Immature natural killer cell (primary cell): ENCODE results near the gene ADGRD2. TPM values are rescaled to one million over a fixed set of nuclear protein-coding genes. Genes with fewer than 3 reads are reported as not detected.

Experiments
- DNase-seq, 3 donors: peaks; one replicate each; pipeline ENCODE4 v3.0.0; 2022; ENCODE audit warnings: mixed read lengths in 1 of 3
- H3K27ac Mint-ChIP-seq, 6 donors: one replicate each; pipeline ENCODE4 v1.8.0; 2020; ENCODE audit warnings: mixed read lengths in 6 of 6, mild to moderate bottlenecking in 5 of 6, inconsistent platforms in 4 of 6, moderate library complexity in 3 of 6
- H3K27me3 Mint-ChIP-seq, 3 donors: one replicate each; pipeline ENCODE4 v1.8.0; 2020 to 2021; ENCODE audit warnings: low read depth in 3 of 3, mild to moderate bottlenecking in 3 of 3, mixed read lengths in 3 of 3, moderate library complexity in 3 of 3, inconsistent platforms in 1 of 3
- H3K36me3 Mint-ChIP-seq, 3 donors: one replicate each; pipeline ENCODE4 v1.8.0; 2020; ENCODE audit warnings: mixed read lengths in 3 of 3, inconsistent platforms in 2 of 3, mild to moderate bottlenecking in 2 of 3
- H3K4me1 Mint-ChIP-seq, 2 donors: one replicate each; pipeline ENCODE4 v1.8.0; 2020; ENCODE audit warnings: inconsistent platforms in 2 of 2, mild to moderate bottlenecking in 2 of 2, mixed read lengths in 2 of 2, moderate library complexity in 1 of 2
- H3K4me3 Mint-ChIP-seq, 5 donors: one replicate each; pipeline ENCODE4 v1.8.0; 2020; ENCODE audit warnings: mild to moderate bottlenecking in 5 of 5, mixed read lengths in 5 of 5, inconsistent platforms in 3 of 5, moderate library complexity in 3 of 5
- H3K9me3 Mint-ChIP-seq, 6 donors: one replicate each; pipeline ENCODE4 v1.8.0; 2020; ENCODE audit warnings: mild to moderate bottlenecking in 6 of 6, mixed read lengths in 6 of 6, inconsistent platforms in 4 of 6, moderate library complexity in 3 of 6
- polyA plus RNA-seq, 3 donors: library from polyadenylated mRNA; unstranded; fragments of 300-500 nt; fragmentation: Illumina TruSeq; gene quantifications; one replicate each; pipeline ENCODE4 v1.2.3, GENCODE V29; 2021

The ADGRD2 gene
- polyA plus RNA-seq, 3 donors from 2014 or later: not detected

GRCh38 chr9:124473310-124473709, 23.1 kb downstream of the ADGRD2 start:
- DNase-seq: no peak
- no peak overlapping the region for H3K4me3 Mint-ChIP-seq
- H3K9me3 Mint-ChIP-seq: no peaks in the 10 kb centered on the region
- H3K27me3 Mint-ChIP-seq: peaks cover 2 to 4% (median 4%) of the 10 kb centered on the region in 3 donors
- no peaks in the 10 kb centered on the region for H3K36me3 Mint-ChIP-seq
- no peaks in the 10 kb centered on the region for H3K4me1 Mint-ChIP-seq
- H3K27ac Mint-ChIP-seq: no peak overlapping the region

DNA sequence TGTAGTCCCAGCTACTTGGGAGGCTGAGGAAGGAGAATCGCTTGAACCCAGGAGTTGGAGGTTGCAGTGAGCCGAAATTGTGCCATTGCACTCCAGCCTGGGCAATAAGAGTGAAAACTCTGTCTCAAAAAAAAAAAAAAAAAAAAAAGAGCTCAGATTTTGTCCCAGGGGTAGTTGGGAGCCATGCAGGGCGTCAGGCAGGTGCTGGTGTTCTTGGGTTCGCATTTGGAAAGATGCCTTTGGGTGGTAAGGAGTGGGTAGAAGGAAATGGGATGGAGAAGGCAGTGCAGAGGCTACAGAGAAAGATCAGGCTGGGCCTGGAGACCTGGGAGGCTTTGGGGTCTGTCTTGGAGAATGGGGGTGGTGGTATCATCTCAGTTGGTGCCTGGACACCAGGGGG, 23.9 kb downstream of the ADGRD2 start:
- H3K4me3 Mint-ChIP-seq: no peak overlapping the region
- peaks cover 3 to 4% (median 4%) of the 10 kb centered on the region in 3 donors for H3K27me3 Mint-ChIP-seq
- DNase-seq: no peak
- H3K36me3 Mint-ChIP-seq: no peaks in the 10 kb centered on the region
- no peaks in the 10 kb centered on the region for H3K4me1 Mint-ChIP-seq
- no peaks in the 10 kb centered on the region for H3K9me3 Mint-ChIP-seq
- H3K27ac Mint-ChIP-seq: no peak overlapping the region

DNA sequence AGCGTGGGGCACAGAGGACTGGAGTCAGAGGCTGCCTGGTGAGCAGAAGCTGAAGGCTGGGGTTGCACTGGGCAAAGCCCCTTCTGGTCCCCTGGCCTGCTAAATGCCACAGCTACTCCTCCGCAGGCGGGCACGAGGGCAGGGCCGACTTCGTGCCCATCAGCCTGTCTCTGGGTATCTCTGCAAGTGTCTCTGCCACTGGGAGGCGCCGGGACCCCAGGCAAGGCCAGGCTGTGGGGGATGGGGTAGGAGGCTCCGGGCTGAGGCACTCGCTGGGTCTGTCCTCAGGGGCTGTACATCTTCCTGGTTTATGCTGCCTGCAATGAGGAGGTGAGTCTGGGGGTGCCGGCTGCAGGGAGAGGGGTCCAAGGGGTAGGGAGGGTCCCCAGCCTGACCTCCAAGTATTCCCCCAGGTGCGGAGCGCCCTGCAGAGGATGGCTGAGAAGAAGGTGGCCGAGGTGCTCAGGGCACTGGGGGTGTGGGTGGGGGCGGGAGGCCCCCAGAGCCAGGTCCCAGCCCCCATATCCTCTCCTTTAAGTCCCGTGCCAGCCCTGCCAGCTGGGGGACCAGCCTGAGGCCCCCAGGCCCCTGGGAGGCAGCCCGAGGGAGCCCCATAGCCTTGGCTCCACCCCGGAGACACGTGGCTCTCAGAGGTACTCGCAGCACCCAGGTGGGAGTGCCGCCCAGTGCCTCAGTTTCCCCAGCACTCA, 25.1 kb downstream of the ADGRD2 start:
- Mint-ChIP-seq H3K27me3 (peaks cover 3 to 9% (median 4%) of the 10 kb centered on the region in 3 donors), H3K9me3 (no peaks in the 10 kb centered on the region), H3K27ac (no peak overlapping the region), H3K4me1 (no peaks in the 10 kb centered on the region), H3K36me3 (no peaks in the 10 kb centered on the region), H3K4me3 (no peak overlapping the region)
- no peak for DNase-seq

DNA sequence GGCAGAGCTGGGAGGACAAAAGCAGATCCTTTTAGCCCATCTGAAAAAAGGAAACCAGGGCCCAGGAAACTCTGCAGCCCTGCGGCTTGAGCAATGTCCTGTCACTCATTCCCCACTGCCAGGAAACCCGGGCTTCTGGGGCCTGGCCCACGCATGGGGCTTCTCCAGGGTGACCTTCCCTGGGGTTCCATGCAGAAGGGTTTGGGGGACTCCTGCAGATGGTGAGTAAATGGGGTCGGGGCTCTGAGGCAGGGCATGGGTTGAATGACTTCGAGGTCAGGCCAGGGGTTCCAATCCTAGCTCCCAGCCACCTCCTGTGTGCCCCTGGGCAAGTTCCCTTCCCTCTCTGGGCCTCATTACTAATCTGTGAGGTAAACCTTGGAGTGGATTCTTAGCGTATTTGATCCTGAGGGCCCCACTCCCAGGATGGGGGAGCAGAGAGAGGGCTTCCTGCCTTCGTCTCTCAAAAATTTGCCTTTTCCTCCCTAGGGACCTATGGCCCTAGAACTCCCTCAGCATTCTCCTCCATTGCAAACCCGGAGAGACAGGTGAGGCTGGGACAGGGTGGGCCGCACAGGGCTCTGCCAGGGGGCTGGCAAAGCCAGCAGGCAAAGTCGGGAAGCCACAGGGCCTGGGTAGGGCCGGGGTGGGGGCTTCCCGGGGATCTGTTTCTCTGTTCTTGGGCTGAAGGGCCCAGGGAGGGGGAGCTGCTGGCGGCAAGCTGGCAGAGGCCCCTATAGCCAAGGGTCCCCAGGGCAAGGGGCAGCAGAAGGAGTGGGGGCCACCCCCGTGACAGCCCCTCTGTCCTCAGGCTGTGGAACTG, 25.8 kb downstream of the ADGRD2 start:
- Mint-ChIP-seq H3K36me3 (no peaks in the 10 kb centered on the region), H3K27ac (no peak overlapping the region), H3K9me3 (no peaks in the 10 kb centered on the region), H3K4me3 (no peak overlapping the region), H3K4me1 (no peaks in the 10 kb centered on the region), H3K27me3 (peaks cover 3 to 10% (median 4%) of the 10 kb centered on the region in 3 donors)
- no peak for DNase-seq

GRCh38 chr9:124477211-124477647, 27.0 kb downstream of the ADGRD2 start:
- H3K27me3 Mint-ChIP-seq: peaks cover 3 to 10% (median 4%) of the 10 kb centered on the region in 3 donors

DNA sequence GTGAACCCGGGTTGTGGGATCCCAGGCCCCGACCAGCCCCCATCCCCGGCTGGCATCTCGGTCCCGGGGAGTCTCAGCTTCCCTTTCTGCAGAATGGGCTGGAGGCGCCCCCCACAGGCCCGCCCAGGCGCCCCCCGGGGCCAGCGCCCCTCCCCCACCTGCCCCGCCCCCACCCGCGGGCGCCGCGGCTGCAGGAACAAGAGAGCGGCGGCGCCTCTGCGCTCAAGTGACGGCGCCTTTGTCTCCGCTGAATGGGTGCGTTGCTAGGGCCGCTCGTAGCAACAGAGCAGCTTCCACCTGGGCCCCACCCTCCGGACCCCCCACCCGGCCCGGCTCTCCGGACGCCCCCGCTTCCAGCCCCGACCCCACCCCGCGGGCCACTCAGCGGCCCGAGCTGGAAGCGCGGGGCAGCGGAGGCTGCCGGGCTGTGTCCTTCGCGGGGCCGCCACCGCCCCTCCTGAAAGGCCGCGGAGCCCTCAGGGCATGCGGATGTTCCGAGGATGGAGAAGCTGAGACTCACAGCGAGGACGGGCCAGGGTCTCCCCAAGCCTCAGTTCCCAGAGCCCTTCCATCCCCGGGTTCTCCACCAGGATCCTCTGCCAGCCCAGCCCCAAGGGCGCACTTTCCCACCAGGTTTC, 27.5 kb downstream of the ADGRD2 start:
- H3K4me3 Mint-ChIP-seq: no peak overlapping the region
- H3K4me1 Mint-ChIP-seq: no peaks in the 10 kb centered on the region
- peaks cover 3 to 10% (median 4%) of the 10 kb centered on the region in 3 donors for H3K27me3 Mint-ChIP-seq
- no peaks in the 10 kb centered on the region for H3K9me3 Mint-ChIP-seq
- no peaks in the 10 kb centered on the region for H3K36me3 Mint-ChIP-seq
- no peak for DNase-seq
- no peak overlapping the region for H3K27ac Mint-ChIP-seq

More at GRCh38 chr9:124477211-124477647, 27.0 kb downstream of the ADGRD2 start:
- Mint-ChIP-seq H3K27ac (no peak overlapping the region), H3K36me3 (no peaks in the 10 kb centered on the region), H3K4me3 (no peak overlapping the region), H3K9me3 (no peaks in the 10 kb centered on the region), H3K4me1 (no peaks in the 10 kb centered on the region)
- no peak for DNase-seq

DNA sequence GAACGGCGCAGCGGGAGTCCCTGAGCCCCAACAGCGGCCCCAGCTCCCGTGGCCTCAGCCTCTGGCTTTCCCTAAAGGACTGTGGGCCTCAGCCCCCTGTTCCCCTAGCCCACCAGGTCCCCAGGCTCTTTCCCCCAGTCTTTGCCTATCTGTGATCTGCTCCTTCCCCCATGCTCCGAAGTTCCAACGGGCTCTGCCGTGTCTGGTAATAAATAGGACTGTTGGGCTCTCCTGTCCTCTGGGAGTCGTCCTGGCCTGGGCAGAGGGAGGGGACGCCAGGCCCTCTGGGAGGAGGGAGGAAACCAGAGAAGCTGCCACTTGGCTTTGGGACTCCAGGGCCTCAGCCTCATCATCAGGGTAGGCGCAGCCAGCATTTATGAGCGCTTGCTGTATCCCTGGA, 28.1 kb downstream of the ADGRD2 start:
- no peaks in the 10 kb centered on the region for H3K36me3 Mint-ChIP-seq
- H3K4me1 Mint-ChIP-seq: no peaks in the 10 kb centered on the region
- DNase-seq: no peak
- H3K4me3 Mint-ChIP-seq: no peak overlapping the region
- H3K27me3 Mint-ChIP-seq: peaks cover 3 to 10% (median 4%) of the 10 kb centered on the region in 3 donors
- H3K9me3 Mint-ChIP-seq: no peaks in the 10 kb centered on the region
- H3K27ac Mint-ChIP-seq: no peak overlapping the region

DNA sequence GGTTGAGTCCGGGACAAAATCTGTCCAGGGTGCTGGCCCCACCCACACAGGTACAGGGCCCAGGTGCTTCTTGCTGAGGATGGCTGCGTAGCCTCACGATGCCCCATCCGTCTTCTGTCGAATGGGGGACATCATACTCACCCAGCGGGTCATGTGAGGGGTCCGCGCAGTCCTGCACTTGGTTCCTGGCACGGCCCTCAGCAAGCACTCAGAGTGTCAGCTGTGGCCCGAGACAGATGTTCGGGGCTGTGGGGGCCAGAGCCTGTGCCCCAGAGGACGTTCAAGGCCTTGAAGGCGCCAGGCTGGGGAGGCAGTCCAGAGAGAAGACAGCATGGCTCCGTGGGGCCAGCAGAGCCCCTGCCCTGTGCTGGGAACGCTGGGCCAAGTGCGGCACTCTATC, 29.1 kb downstream of the ADGRD2 start:
- H3K4me1 Mint-ChIP-seq: no peaks in the 10 kb centered on the region
- no peaks in the 10 kb centered on the region for H3K36me3 Mint-ChIP-seq
- H3K9me3 Mint-ChIP-seq: no peaks in the 10 kb centered on the region
- no peak for DNase-seq
- H3K27me3 Mint-ChIP-seq: peaks cover 2 to 12% (median 4%) of the 10 kb centered on the region in 3 donors
- no peak overlapping the region for H3K27ac Mint-ChIP-seq
- no peak overlapping the region for H3K4me3 Mint-ChIP-seq

DNA sequence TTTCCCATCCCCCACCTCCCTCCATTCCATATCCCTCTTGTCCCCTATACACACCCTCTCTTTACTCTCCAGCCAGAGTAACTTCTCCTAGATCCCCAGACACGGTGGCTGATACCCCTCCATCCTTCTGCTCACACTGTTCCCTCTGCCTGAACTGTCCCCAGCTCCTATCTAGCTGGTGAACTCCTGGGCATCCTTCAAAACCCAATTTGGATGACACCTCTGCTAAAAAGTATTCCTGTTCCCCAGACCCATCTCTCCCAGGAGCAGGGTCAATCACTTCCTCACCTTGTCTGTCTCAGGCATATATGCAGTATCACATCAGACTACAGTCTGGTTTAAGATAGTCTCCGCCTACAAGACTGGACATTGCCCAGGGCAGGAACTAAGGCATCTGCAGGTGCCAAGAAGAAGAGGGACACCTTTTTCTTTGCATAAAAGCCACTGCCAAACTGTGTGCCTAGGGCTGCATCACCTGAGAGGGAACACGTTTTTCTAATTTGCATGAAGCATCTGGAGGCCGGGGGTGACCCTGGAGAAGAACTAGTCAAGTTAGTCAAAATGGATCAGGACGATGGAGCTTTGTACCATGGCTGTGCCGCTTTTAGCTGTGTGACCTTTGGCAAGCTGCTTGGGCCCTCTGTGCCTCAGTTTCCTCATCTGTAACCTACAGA, 29.8 kb downstream of the ADGRD2 start:
- no peak overlapping the region for H3K4me3 Mint-ChIP-seq
- no peaks in the 10 kb centered on the region for H3K9me3 Mint-ChIP-seq
- no peaks in the 10 kb centered on the region for H3K36me3 Mint-ChIP-seq
- H3K27ac Mint-ChIP-seq: peak overlapping the region in 1 of 6 donors; percentile 40
- no peak for DNase-seq
- H3K27me3 Mint-ChIP-seq: peaks cover 2 to 12% (median 4%) of the 10 kb centered on the region in 3 donors
- H3K4me1 Mint-ChIP-seq: no peaks in the 10 kb centered on the region

DNA sequence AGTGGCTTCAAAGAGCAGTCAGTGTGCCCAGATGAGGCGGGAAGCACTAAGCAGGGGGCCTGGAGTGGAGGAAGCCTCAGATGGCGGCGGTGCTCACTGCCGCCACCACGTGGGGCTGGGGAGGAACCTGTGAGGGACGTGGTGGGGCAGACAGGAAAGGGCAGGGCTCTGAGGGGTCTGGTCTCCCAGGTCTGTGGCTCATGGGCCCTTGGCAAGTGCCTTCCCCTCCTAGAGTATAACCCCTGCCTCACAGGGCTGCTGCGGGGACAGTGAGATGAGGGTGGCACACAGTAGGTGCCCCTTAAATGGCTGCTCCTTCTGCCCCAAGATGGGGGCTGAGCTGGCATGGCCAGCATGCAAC, 30.4 kb downstream of the ADGRD2 start:
- Mint-ChIP-seq H3K27me3 (peaks cover 2 to 12% (median 4%) of the 10 kb centered on the region in 3 donors), H3K4me3 (no peak overlapping the region), H3K27ac (no peak overlapping the region), H3K9me3 (no peaks in the 10 kb centered on the region), H3K4me1 (no peaks in the 10 kb centered on the region), H3K36me3 (no peaks in the 10 kb centered on the region)
- DNase-seq: no peak

GRCh38 chr9:124481115-124481514, 30.9 kb downstream of the ADGRD2 start:
- Mint-ChIP-seq H3K27ac (no peak overlapping the region), H3K9me3 (no peaks in the 10 kb centered on the region), H3K4me3 (no peak overlapping the region), H3K36me3 (no peaks in the 10 kb centered on the region), H3K4me1 (no peaks in the 10 kb centered on the region), H3K27me3 (peaks cover 2 to 12% (median 4%) of the 10 kb centered on the region in 3 donors)
- DNase-seq: no peak

DNA sequence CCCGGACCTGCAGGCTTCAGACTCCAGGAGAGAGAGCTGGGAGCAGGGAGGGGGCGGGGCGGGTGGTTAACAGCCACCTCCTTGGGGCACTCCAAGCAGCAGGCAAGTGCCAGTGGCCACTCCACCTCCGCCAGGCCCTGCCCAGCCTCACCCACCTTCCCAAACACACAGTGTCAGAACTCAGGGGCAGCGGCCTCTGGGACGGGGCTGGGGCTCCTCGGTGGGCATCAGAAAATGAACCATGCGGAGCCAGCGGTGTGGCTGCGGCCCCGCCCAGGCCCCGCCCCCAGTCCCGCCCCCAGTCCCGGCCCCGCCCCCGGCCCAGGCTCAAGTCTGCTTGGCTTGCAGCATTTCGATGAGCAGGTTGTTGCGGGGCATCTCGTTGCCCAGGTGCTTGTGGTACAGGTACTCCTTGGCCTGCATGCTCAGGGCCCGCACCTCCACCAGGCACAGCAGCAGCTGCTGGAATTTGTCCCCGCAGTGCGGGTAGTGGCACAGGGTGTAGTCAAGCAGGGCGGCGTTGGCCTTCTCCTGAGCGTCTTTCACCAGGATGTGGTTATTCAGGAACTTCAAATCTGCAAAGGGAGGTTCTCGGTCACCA, 32.3 kb downstream of the ADGRD2 start:
- H3K36me3 Mint-ChIP-seq: no peaks in the 10 kb centered on the region
- H3K4me1 Mint-ChIP-seq: no peaks in the 10 kb centered on the region
- no peak overlapping the region for H3K27ac Mint-ChIP-seq
- no peak for DNase-seq
- peaks cover 2 to 8% (median 3%) of the 10 kb centered on the region in 3 donors for H3K27me3 Mint-ChIP-seq
- H3K9me3 Mint-ChIP-seq: no peaks in the 10 kb centered on the region
- no peak overlapping the region for H3K4me3 Mint-ChIP-seq

DNA sequence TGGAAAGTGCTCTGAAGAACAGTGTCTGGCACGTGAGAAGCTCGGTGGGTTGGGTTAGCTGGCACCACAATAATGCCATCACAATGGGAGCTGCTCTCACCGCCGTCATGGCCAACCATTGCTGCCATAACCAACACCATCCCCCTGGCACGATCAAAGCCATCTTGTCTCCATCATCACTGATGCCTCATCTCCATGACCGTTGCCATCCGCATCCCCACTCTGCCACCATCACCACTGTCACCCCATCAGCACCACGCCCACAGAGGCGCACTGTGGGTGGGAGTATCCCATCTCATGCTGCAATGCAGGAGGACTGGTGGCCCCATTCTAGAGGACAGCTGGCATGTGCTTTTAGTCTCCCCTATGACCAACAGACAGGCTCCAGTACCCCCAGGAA, 33.2 kb downstream of the ADGRD2 start:
- H3K4me1 Mint-ChIP-seq: no peaks in the 10 kb centered on the region
- no peaks in the 10 kb centered on the region for H3K36me3 Mint-ChIP-seq
- peaks cover 0 to 8% (median 3%) of the 10 kb centered on the region in 3 donors for H3K27me3 Mint-ChIP-seq

More for the DNA sequence above, 33.2 kb downstream of the ADGRD2 start:
- H3K27ac Mint-ChIP-seq: no peak overlapping the region
- no peak overlapping the region for H3K4me3 Mint-ChIP-seq
- DNase-seq: no peak
- H3K9me3 Mint-ChIP-seq: no peaks in the 10 kb centered on the region
